K562 (cell line): ENCODE data around the gene C1RL. TPM values are rescaled to one million over a fixed set of nuclear protein-coding genes. Genes with fewer than 3 reads are reported as not detected.

Source experiments
- ATF1 ChIP-seq, 2 experiments: fragments of 450-650 bp in 1 of 2; IDR thresholded peaks; 2 replicates each; pipeline ENCODE4 v1.6.1; 2016; ENCODE audit warnings: missing compliant biosample characterization in 1 of 2, missing genetic modification characterization in 1 of 2
- HDGF ChIP-seq: fragments of 450-650 bp; IDR thresholded peaks from 2 replicates; pipeline ENCODE4 v1.6.1; 2016
- TCF7 ChIP-seq: sonication (generic); IDR thresholded peaks from 2 replicates; pipeline ENCODE4 v1.6.1; 2016; ENCODE audit warnings: antibody characterized with exemption, borderline replicate concordance
- TCF7L2 ChIP-seq: fragments of 150-350 bp; IDR thresholded peaks from 2 replicates; pipeline ENCODE4 v1.6.1; 2016; ENCODE audit warnings: low read depth, mild to moderate bottlenecking, low read length, moderate library complexity
- ZNF124 ChIP-seq: sonication (generic); formaldehyde crosslinking; IDR thresholded peaks from 2 replicates; pipeline ENCODE4 v1.8.1; 2022; ENCODE audit warnings: missing genetic modification reagents
- ZNF217 ChIP-seq: sonication (generic); formaldehyde crosslinking; IDR thresholded peaks from 2 replicates; pipeline ENCODE4 v1.8.0; 2022; ENCODE audit warnings: mild to moderate bottlenecking, missing genetic modification reagents
- ZNF431 ChIP-seq: sonication (generic); formaldehyde crosslinking; IDR thresholded peaks from 2 replicates; pipeline ENCODE4 v1.8.0; 2022; ENCODE audit warnings: mild to moderate bottlenecking, missing genetic modification reagents
- ZSCAN29 ChIP-seq: fragments of 450-650 bp; IDR thresholded peaks from 2 replicates; pipeline ENCODE4 v1.6.1; 2017
- polyA plus RNA-seq, 8 experiments: library from polyadenylated mRNA; depleted of rRNA in 4 of 8; stranded (reverse) in 5 of 8; unstranded in 3 of 8; fragments of >200 nt; fragmentation: Nextera tagmentation in 2 of 8; fragmentation: Illumina TruSeq in 1 of 8; extraction: Ambion mirVana in 2 of 8; extraction: Trizol in 1 of 8; gene quantifications; 2 replicates each; pipeline versions ENCODE4 v1.2.1 to v1.2.3, GENCODE V29; 2011 to 2014; ENCODE audit warnings: inconsistent platforms in 1 of 8, missing spikeins in 1 of 8
- total RNA-seq, 7 experiments: library from RNA; depleted of rRNA in 6 of 7; stranded (reverse); fragments of >200 nt in 6 of 7; fragmentation: Illumina TruSeq in 2 of 7; extraction: Trizol in 2 of 7; gene quantifications; 2 replicates each; pipeline versions ENCODE4 v1.2.1 to v1.2.3, GENCODE V29; 2011 to 2021; ENCODE audit warnings: low replicate concordance in 1 of 7
- TF ChIP-seq, protein P1 (sequence below), 3 experiments: fragments of 200-800 bp in 1 of 3; fragments of 250-450 bp in 1 of 3; fragments of 450-650 bp in 1 of 3; sonication (Bioruptor Pico) in 1 of 3; sonication (Bioruptor generic) in 1 of 3; formaldehyde crosslinking in 1 of 3; IDR thresholded peaks; 2 replicates each; pipeline versions ENCODE4 v1.6.1 to v1.8.0; 2016 to 2022; ENCODE audit warnings: mild to moderate bottlenecking in 2 of 3, missing genetic modification characterization in 2 of 3, missing compliant biosample characterization in 1 of 3, moderate library complexity in 1 of 3
- TF ChIP-seq, protein P2 (sequence below), 2 experiments: IDR thresholded peaks in 1 of 2; conservative IDR thresholded peaks in 1 of 2; 2 replicates each; pipeline ENCODE4 v1.6.1; 2016; ENCODE audit warnings: low read depth in 2 of 2, mild to moderate bottlenecking in 1 of 2, missing compliant biosample characterization in 1 of 2, missing genetic modification characterization in 1 of 2, moderate library complexity in 1 of 2
- TF ChIP-seq, protein P3 (sequence below), 2 experiments: fragments of 450-650 bp in 1 of 2; sonication (generic) in 1 of 2; formaldehyde crosslinking in 1 of 2; IDR thresholded peaks; 2 replicates each; pipeline versions ENCODE4 v1.7.1 to v1.9.0; 2016 to 2022; ENCODE audit warnings: inconsistent platforms in 1 of 2, mild to moderate bottlenecking in 1 of 2, missing genetic modification reagents in 1 of 2

Gene C1RL
- total and polyA plus RNA-seq, 9 of the 15 experiments (the other 6 are each of a cell fraction or from before 2014, with no cell fraction given), result 1.4 to 10.7 (median 8.0) TPM

DNA sequence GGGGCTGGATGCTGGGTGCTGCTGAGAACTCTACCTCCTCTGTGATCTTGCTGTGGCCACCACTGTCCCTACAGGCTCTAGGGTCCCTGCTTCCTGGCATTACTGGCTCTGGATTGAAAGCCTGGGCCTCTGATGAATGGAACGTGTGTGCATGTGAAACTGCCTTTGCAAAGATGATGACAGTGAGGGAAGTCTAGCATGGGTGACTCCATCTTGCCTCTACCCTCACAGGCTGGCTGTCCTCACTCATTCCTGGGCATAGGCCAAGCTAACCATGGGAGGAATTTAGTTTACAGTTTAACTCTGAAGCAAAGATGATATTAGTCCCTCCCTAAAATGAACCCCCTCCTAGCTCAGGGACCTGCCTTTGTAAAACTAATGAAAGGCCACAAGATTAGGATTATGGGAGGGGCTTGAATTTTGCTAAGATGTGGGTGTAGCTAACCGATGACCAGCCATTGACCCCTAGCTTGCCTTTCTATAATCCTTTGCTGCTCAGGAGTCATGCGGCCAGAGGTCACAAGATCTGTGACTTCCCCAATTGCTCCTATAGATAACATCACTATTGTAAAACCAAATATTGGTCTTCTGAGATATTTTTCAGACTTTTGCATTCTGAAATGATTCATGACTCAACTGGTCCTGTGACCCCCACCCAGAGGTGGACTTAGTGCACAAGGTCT, 50.7 kb downstream of the C1RL start (continued):
- TF ChIP-seq, protein P1, sequence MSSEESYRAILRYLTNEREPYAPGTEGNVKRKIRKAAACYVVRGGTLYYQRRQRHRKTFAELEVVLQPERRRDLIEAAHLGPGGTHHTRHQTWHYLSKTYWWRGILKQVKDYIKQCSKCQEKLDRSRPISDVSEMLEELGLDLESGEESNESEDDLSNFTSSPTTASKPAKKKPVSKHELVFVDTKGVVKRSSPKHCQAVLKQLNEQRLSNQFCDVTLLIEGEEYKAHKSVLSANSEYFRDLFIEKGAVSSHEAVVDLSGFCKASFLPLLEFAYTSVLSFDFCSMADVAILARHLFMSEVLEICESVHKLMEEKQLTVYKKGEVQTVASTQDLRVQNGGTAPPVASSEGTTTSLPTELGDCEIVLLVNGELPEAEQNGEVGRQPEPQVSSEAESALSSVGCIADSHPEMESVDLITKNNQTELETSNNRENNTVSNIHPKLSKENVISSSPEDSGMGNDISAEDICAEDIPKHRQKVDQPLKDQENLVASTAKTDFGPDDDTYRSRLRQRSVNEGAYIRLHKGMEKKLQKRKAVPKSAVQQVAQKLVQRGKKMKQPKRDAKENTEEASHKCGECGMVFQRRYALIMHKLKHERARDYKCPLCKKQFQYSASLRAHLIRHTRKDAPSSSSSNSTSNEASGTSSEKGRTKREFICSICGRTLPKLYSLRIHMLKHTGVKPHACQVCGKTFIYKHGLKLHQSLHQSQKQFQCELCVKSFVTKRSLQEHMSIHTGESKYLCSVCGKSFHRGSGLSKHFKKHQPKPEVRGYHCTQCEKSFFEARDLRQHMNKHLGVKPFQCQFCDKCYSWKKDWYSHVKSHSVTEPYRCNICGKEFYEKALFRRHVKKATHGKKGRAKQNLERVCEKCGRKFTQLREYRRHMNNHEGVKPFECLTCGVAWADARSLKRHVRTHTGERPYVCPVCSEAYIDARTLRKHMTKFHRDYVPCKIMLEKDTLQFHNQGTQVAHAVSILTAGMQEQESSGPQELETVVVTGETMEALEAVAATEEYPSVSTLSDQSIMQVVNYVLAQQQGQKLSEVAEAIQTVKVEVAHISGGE (CRISPR knock-in tag; IDR thresholded peaks at IDR 0.05), result peak in 1 of 3 experiments; percentile 70; a peak in 2 of 6 replicates
- TF ChIP-seq ZNF431, result no peak
- no peak for TF ChIP-seq ZSCAN29
- TF ChIP-seq TCF7, result no peak
- TF ChIP-seq, protein P2, sequence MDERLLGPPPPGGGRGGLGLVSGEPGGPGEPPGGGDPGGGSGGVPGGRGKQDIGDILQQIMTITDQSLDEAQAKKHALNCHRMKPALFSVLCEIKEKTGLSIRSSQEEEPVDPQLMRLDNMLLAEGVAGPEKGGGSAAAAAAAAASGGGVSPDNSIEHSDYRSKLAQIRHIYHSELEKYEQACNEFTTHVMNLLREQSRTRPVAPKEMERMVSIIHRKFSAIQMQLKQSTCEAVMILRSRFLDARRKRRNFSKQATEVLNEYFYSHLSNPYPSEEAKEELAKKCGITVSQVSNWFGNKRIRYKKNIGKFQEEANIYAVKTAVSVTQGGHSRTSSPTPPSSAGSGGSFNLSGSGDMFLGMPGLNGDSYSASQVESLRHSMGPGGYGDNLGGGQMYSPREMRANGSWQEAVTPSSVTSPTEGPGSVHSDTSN (CRISPR knock-in tag; IDR thresholded peaks at IDR 0.05; ENCODE audit: low read depth), result no peak
- TF ChIP-seq, protein P2 (tag; conservative IDR thresholded peaks at IDR 0.05; ENCODE audit: low read depth), result peak; percentile 28; the same call in 1 of the 2 replicates
- TF ChIP-seq TCF7L2, result no peak
- no peak for TF ChIP-seq ZNF124 (CRISPR knock-in tag)
- no peak for TF ChIP-seq ZNF217 (CRISPR knock-in tag)
- TF ChIP-seq HDGF, result no peak
- TF ChIP-seq, protein P3, sequence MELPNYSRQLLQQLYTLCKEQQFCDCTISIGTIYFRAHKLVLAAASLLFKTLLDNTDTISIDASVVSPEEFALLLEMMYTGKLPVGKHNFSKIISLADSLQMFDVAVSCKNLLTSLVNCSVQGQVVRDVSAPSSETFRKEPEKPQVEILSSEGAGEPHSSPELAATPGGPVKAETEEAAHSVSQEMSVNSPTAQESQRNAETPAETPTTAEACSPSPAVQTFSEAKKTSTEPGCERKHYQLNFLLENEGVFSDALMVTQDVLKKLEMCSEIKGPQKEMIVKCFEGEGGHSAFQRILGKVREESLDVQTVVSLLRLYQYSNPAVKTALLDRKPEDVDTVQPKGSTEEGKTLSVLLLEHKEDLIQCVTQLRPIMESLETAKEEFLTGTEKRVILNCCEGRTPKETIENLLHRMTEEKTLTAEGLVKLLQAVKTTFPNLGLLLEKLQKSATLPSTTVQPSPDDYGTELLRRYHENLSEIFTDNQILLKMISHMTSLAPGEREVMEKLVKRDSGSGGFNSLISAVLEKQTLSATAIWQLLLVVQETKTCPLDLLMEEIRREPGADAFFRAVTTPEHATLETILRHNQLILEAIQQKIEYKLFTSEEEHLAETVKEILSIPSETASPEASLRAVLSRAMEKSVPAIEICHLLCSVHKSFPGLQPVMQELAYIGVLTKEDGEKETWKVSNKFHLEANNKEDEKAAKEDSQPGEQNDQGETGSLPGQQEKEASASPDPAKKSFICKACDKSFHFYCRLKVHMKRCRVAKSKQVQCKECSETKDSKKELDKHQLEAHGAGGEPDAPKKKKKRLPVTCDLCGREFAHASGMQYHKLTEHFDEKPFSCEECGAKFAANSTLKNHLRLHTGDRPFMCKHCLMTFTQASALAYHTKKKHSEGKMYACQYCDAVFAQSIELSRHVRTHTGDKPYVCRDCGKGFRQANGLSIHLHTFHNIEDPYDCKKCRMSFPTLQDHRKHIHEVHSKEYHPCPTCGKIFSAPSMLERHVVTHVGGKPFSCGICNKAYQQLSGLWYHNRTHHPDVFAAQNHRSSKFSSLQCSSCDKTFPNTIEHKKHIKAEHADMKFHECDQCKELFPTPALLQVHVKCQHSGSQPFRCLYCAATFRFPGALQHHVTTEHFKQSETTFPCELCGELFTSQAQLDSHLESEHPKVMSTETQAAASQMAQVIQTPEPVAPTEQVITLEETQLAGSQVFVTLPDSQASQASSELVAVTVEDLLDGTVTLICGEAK (IDR thresholded peaks at IDR 0.05), result no peak
- TF ChIP-seq, protein P3 (CRISPR knock-in tag; IDR thresholded peaks at IDR 0.05), result no peak
- TF ChIP-seq ATF1 (CRISPR knock-in tag; IDR thresholded peaks at IDR 0.05), result no peak
- TF ChIP-seq ATF1 (tag; IDR thresholded peaks at IDR 0.05), result peak; percentile 18; the same call in 1 of the 2 replicates
